Liver (tissue), 9 donors: ENCODE measurements around the gene AGO1. TPM values are rescaled to one million over a fixed set of nuclear protein-coding genes. Genes with fewer than 3 reads are reported as not detected.

Source experiments
- DNase-seq: peaks from one replicate; pipeline ENCODE4 v3.0.0-alpha.2; 2017; ENCODE audit warnings: low spot score
- H3K27ac ChIP-seq, 2 donors: one replicate each; pipeline ENCODE4 v1.7.0; 2013; ENCODE audit warnings: inconsistent platforms in 2 of 2, low read length in 2 of 2, control low read depth in 1 of 2, low read depth in 1 of 2, mild to moderate bottlenecking in 1 of 2
- H3K27me3 ChIP-seq, 4 donors: one replicate each; pipeline versions ENCODE4 v1.6.1 to v1.7.0; 2013; ENCODE audit warnings: low read length in 3 of 4, inconsistent platforms in 1 of 4, mild to moderate bottlenecking in 1 of 4, moderate library complexity in 1 of 4; ENCODE audit not compliant: control insufficient read depth in 4 of 4, insufficient read depth in 4 of 4
- H3K36me3 ChIP-seq, 4 donors: one replicate each; pipeline versions ENCODE4 v1.6.1 to v1.7.0; 2013; ENCODE audit warnings: low read length in 3 of 4, mild to moderate bottlenecking in 3 of 4, low read depth in 1 of 4, moderate library complexity in 1 of 4; ENCODE audit not compliant: control insufficient read depth in 4 of 4, insufficient read depth in 3 of 4
- H3K4me1 ChIP-seq, 4 donors: one replicate each; pipeline versions ENCODE4 v1.6.1 to v1.7.0; 2013; ENCODE audit warnings: low read length in 3 of 4, mild to moderate bottlenecking in 3 of 4, moderate library complexity in 1 of 4; ENCODE audit not compliant: control insufficient read depth in 4 of 4, insufficient read depth in 4 of 4
- H3K4me3 ChIP-seq, 3 donors: one replicate each; pipeline versions ENCODE4 v1.6.1 to v1.7.0; 2013; ENCODE audit warnings: low read length in 3 of 3, control low read depth in 1 of 3, low read depth in 1 of 3, mild to moderate bottlenecking in 1 of 3
- H3K9ac ChIP-seq, 2 donors: one replicate each; pipeline ENCODE4 v1.7.0; 2013; ENCODE audit warnings: low read length in 2 of 2, mild to moderate bottlenecking in 2 of 2, moderate library complexity in 2 of 2, control low read depth in 1 of 2, low read depth in 1 of 2
- H3K9me3 ChIP-seq, 4 donors: one replicate each; pipeline versions ENCODE4 v1.6.1 to v1.7.0; 2013; ENCODE audit warnings: low read length in 3 of 4; ENCODE audit not compliant: control insufficient read depth in 4 of 4
- ATF3 ChIP-seq: IDR thresholded peaks from 2 replicates; pipeline ENCODE4 v1.6.1; 2016; ENCODE audit warnings: antibody characterized with exemption
- EGR1 ChIP-seq, 2 donors: IDR thresholded peaks; 2 replicates each; pipeline ENCODE4 v1.6.1; 2016 to 2018; ENCODE audit warnings: antibody characterized with exemption in 2 of 2, low read depth in 2 of 2
- FOXA1 ChIP-seq: IDR thresholded peaks from 2 replicates; pipeline ENCODE4 v1.6.1; 2016; ENCODE audit warnings: antibody characterized with exemption
- FOXA2 ChIP-seq: IDR thresholded peaks from 2 replicates; pipeline ENCODE4 v1.6.1; 2016; ENCODE audit warnings: antibody characterized with exemption
- GABPA ChIP-seq, 2 donors: IDR thresholded peaks in 1 of 2; conservative IDR thresholded peaks in 1 of 2; 2 replicates each; pipeline ENCODE4 v1.6.1; 2016; ENCODE audit warnings: antibody characterized with exemption in 2 of 2, mild to moderate bottlenecking in 1 of 2, moderate library complexity in 1 of 2
- HNF4A ChIP-seq, 2 donors: conservative IDR thresholded peaks; 2 replicates each; pipeline ENCODE4 v1.6.1; 2016; ENCODE audit warnings: antibody characterized with exemption in 2 of 2, mild to moderate bottlenecking in 2 of 2
- HNF4G ChIP-seq: IDR thresholded peaks from 2 replicates; pipeline ENCODE4 v1.6.1; 2016; ENCODE audit warnings: antibody characterized with exemption
- JUND ChIP-seq, 2 donors: IDR thresholded peaks; 2 replicates each; pipeline ENCODE4 v1.6.1; 2016; ENCODE audit warnings: antibody characterized with exemption in 2 of 2
- MAX ChIP-seq: IDR thresholded peaks from 2 replicates; pipeline ENCODE4 v1.6.1; 2016; ENCODE audit warnings: antibody characterized with exemption
- NR2F2 ChIP-seq: IDR thresholded peaks from 2 replicates; pipeline ENCODE4 v1.6.1; 2016; ENCODE audit warnings: antibody characterized with exemption
- RAD21 ChIP-seq, 2 donors: IDR thresholded peaks; 2 replicates each; pipeline ENCODE4 v1.6.1; 2016; ENCODE audit warnings: antibody characterized with exemption in 2 of 2, mild to moderate bottlenecking in 2 of 2
- RXRA ChIP-seq, 2 donors: IDR thresholded peaks; 2 replicates each; pipeline ENCODE4 v1.6.1; 2017 to 2018; ENCODE audit warnings: antibody characterized with exemption in 2 of 2, mild to moderate bottlenecking in 1 of 2
- SP1 ChIP-seq: IDR thresholded peaks from 2 replicates; pipeline ENCODE4 v1.6.1; 2018; ENCODE audit warnings: antibody characterized with exemption, mild to moderate bottlenecking
- TAF1 ChIP-seq: conservative IDR thresholded peaks from 2 replicates; pipeline ENCODE4 v1.6.1; 2016; ENCODE audit warnings: antibody characterized with exemption, mild to moderate bottlenecking
- YY1 ChIP-seq: IDR thresholded peaks from 2 replicates; pipeline ENCODE4 v1.6.1; 2016; ENCODE audit warnings: antibody characterized with exemption, mild to moderate bottlenecking
- whole genome bisulfite sequencing: extraction: QIAGEN DNeasy Blood & Tissue Kit; methylation state at CpG from one replicate; pipeline ENCODE4 v1.1.7; 2013; 5-methylcytosine and 5-hydroxymethylcytosine counted together
- polyA plus RNA-seq, 2 donors: library from polyadenylated mRNA; stranded (reverse) in 1 of 2; unstranded in 1 of 2; fragments of 200-250 nt in 1 of 2; fragments of >200 nt in 1 of 2; fragmentation: Nextera tagmentation in 1 of 2; extraction: Ambion mirVana in 1 of 2; gene quantifications; one replicate each; pipeline versions ENCODE4 v1.2.1 to v1.2.3, GENCODE V29; 2013 to 2015
- total RNA-seq, 2 donors: library from RNA; depleted of rRNA; stranded (reverse); fragments of >200 nt; gene quantifications; one replicate each; pipeline ENCODE4 v1.2.3, GENCODE V29; 2014
- TF ChIP-seq, protein P1 (sequence below): fragments of 150-350 bp; IDR thresholded peaks from 2 replicates; pipeline ENCODE4 v1.5.1; 2017; ENCODE audit warnings: improper control_type of control experiment, low read depth, low read length; ENCODE audit not compliant: missing input control
- donor health status: healthy.
- donor health status: healthy.
- donor health status: healthy.
- donor health status: healthy.
- donor health status: healthy.

AGO1 gene
- total and polyA plus RNA-seq, 4 donors, result 1.5 to 11.3 (median 4.9) TPM

GRCh38 chr1:35856964-35857363, 26.0 kb upstream of the AGO1 start:
- Histone ChIP-seq H3K9me3 (no peaks in the 10 kb centered on the region), H3K9ac (no peak overlapping the region), H3K4me3 (no peak overlapping the region), H3K36me3 (peaks cover 9 to 28% (median 21%) of the 10 kb centered on the region in 4 donors), H3K27ac (no peak overlapping the region), H3K27me3 (no peaks in the 10 kb centered on the region), H3K4me1 (no peaks in the 10 kb centered on the region)
- TF ChIP-seq GABPA (IDR thresholded peaks at IDR 0.05 in 1 of 2, conservative IDR thresholded peaks at IDR 0.05 in 1 of 2), result no peak
- 42% methylated on average over 1 of the region's 1 CpG for WGBS
- DNase-seq, result no peak

- no peak for DNase-seq
- Histone ChIP-seq H3K9ac (no peak overlapping the region), H3K9me3 (no peaks in the 10 kb centered on the region), H3K27ac (no peak overlapping the region), H3K27me3 (no peaks in the 10 kb centered on the region), H3K4me1 (no peaks in the 10 kb centered on the region), H3K36me3 (peaks cover 6 to 26% (median 14%) of the 10 kb centered on the region in 4 donors), H3K4me3 (no peak overlapping the region)
- TF ChIP-seq YY1 (no peak), ATF3 (no peak), SP1 (no peak), HNF4G (no peak), NR2F2 (no peak), RAD21 (IDR thresholded peaks at IDR 0.05) (no peak), FOXA1 (no peak)
These were observed 25.2 kb upstream of the AGO1 start for GRCh38 chr1:35857830-35858229.

DNA sequence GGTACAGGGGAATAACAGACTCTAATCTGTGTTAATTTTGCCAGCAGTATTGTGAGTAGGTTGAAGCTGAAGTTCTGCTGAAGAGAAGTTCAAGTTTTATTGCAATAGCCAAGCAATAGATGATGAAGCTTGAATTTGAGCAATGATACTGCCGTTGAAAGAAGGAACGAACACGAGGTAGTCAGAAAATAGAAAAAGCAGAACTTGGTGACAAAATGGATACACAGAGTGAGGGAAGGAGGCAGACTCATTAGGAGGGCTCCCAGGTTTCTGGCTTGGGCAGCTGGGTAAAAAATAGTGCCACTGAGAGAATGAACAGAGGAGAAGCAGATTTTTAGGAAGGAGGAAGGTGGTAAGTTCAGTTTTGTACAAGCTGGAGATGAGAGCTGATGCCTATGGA, 22.3 kb upstream of the AGO1 start:
- TF ChIP-seq HNF4A (conservative IDR thresholded peaks at IDR 0.05) (no peak), JUND (IDR thresholded peaks at IDR 0.05) (no peak), TAF1 (no peak), RXRA (IDR thresholded peaks at IDR 0.05) (no peak), FOXA1 (no peak), RAD21 (IDR thresholded peaks at IDR 0.05) (no peak), FOXA2 (no peak), YY1 (no peak), ATF3 (no peak), MAX (no peak)
- no peak overlapping the region for H3K27ac ChIP-seq
- no peaks in the 10 kb centered on the region for H3K27me3 ChIP-seq
- H3K36me3 ChIP-seq, result peaks cover 1 to 5% (median 3%) of the 10 kb centered on the region in 4 donors
- H3K4me3 ChIP-seq, result no peak overlapping the region
- H3K4me1 ChIP-seq, result peaks cover 0 to 3% (median 0%) of the 10 kb centered on the region in 4 donors
- no peaks in the 10 kb centered on the region for H3K9me3 ChIP-seq
- WGBS, result 79% methylated on average over 3 of the region's 3 CpGs
- DNase-seq, result no peak
- H3K9ac ChIP-seq, result no peak overlapping the region

DNA sequence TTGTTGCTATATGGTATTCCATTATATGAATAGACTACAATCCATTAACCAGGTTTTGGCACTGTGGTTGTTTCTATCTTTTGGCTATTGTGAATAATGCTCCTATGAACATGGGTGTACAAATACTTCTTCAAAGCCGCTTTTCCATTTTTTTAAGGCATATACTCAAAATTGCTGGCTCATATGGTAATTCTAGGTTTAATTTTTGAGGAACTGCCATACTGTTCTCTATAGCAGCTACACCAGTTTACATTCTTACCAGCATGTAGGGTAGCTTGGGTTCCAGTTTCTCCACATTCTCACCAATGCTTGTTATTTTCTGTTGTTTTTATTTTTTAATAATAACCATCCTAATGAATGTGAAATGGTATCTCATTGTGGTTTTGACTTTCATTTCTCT, 19.9 kb upstream of the AGO1 start:
- no peak overlapping the region for H3K27ac ChIP-seq
- TF ChIP-seq YY1 (no peak), EGR1 (IDR thresholded peaks at IDR 0.05; ENCODE audit: low read depth in 2 of 2) (no peak), NR2F2 (no peak), JUND (IDR thresholded peaks at IDR 0.05) (no peak), SP1 (no peak), MAX (no peak)
- TF ChIP-seq, protein P1, sequence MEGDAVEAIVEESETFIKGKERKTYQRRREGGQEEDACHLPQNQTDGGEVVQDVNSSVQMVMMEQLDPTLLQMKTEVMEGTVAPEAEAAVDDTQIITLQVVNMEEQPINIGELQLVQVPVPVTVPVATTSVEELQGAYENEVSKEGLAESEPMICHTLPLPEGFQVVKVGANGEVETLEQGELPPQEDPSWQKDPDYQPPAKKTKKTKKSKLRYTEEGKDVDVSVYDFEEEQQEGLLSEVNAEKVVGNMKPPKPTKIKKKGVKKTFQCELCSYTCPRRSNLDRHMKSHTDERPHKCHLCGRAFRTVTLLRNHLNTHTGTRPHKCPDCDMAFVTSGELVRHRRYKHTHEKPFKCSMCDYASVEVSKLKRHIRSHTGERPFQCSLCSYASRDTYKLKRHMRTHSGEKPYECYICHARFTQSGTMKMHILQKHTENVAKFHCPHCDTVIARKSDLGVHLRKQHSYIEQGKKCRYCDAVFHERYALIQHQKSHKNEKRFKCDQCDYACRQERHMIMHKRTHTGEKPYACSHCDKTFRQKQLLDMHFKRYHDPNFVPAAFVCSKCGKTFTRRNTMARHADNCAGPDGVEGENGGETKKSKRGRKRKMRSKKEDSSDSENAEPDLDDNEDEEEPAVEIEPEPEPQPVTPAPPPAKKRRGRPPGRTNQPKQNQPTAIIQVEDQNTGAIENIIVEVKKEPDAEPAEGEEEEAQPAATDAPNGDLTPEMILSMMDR, result no peak
- 97% methylated on average over 1 of the region's 1 CpG for WGBS

More for the DNA sequence above, 19.9 kb upstream of the AGO1 start:
- no peaks in the 10 kb centered on the region for H3K27me3 ChIP-seq
- H3K4me3 ChIP-seq, result no peak overlapping the region
- H3K9me3 ChIP-seq, result no peaks in the 10 kb centered on the region
- no peaks in the 10 kb centered on the region for H3K36me3 ChIP-seq
- DNase-seq, result no peak
- H3K9ac ChIP-seq, result no peak overlapping the region
- peaks cover 0 to 3% (median 0%) of the 10 kb centered on the region in 4 donors for H3K4me1 ChIP-seq
